Middle frontal gyrus (tissue), 1 donor: Measurements from ENCODE around the gene NDUFB2.
"Not testable (repeated sequence)": the region's sequence is repeated elsewhere in the genome, so short reads cannot be mapped to it uniquely, and the experiment has no call there.

Experiments
- DNase-seq: peaks from one replicate; pipeline ENCODE4 v3.0.0-alpha.2; 2015; ENCODE audit warnings: low spot score; ENCODE audit errors: extremely low spot score

The NDUFB2 gene

DNA sequence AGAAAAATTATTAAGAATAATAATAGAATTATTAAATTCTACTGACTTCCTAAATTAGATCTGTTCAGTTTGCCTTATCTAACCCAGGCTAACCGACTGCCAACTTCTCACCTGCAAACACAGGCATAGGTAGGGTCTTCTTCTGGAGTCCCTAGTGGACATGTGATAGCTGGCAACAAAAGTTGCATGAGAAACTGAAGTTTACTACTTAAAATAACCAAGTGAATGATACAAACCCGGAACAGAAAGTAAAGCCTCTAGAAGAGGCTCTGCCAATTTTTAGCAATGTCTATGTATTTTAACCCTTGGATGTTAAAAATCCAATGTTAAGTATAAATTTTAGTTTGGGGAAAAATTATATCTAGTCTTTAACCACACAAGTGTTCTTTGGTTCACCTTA, 37.6 kb downstream of the NDUFB2 start:
- DNase-seq = no peak

DNA sequence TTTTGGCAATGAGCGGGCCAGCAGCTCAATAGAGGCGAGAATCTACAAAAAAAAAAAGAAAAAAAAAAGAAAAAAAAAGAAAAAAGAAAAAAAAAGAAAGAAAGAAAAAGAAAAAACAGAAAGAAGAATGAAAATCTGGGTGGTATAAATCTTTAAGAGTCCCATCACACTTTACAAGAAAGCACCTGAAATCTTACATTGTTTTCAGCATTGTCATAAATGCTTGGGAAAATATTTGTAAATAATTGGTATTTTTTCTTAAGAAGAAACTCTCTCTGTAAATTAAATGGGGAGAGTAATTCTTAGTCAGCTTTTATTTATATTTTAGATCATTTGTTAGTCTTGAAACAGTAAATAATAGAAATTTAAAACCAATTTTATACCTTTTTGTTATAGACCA, 38.2 kb downstream of the NDUFB2 start:
- no peak for DNase-seq

DNA sequence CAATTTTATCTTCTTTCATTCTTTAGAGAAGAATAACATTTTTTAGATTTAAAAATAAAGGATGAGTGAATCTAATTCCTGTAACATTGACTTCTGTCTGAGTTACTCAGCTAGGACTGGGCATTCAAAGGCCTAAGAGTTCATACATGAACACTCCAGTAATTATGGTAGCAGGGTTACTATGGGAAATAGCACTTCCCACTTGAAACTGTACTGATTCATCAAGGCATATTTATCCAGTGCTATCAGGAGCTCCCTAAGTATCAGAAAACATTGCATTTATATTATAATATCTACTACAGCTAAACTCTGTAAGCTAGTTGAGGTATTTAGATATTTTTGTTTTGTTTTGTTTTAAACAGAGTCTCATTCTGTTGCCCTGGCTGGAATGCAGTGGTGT, 41.8 kb downstream of the NDUFB2 start:
- no peak for DNase-seq

DNA sequence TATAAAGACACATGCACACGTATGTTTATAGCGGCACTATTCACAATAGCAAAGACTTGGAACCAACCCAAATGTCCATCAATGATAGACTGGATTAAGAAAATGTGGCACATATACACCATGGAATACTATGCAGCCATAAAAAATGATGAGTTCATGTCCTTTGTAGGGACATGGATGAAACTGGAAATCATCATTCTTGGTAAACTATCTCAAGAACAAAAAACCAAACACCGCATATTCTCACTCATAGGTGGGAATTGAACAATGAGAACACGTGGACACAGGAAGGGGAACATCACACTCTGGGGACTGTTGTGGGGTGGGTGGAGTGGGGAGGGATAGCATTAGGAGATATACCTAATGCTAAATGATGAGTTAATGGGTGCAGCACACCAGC, 46.7 kb downstream of the NDUFB2 start:
- DNase-seq = not testable (repeated sequence)

DNA sequence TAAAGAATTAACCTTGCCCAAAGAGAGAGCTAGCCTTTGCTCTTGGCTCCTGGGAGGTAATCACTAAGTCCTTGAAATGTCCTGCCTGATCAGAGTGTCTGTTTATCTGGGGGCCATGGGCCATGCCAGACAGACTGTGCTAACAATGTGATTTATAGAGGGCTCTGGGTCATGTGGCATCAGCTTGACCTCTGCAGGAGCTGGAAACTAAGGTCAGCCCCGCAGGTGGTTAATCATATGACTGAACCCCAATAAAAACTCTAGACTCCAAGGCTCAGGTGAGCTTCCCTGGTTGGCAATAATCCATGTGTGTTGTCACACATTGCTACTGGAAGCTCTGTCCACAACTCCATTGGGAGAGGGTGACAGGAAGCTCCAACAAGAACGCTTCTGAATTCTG, 47.5 kb downstream of the NDUFB2 start:
- no peak for DNase-seq

DNA sequence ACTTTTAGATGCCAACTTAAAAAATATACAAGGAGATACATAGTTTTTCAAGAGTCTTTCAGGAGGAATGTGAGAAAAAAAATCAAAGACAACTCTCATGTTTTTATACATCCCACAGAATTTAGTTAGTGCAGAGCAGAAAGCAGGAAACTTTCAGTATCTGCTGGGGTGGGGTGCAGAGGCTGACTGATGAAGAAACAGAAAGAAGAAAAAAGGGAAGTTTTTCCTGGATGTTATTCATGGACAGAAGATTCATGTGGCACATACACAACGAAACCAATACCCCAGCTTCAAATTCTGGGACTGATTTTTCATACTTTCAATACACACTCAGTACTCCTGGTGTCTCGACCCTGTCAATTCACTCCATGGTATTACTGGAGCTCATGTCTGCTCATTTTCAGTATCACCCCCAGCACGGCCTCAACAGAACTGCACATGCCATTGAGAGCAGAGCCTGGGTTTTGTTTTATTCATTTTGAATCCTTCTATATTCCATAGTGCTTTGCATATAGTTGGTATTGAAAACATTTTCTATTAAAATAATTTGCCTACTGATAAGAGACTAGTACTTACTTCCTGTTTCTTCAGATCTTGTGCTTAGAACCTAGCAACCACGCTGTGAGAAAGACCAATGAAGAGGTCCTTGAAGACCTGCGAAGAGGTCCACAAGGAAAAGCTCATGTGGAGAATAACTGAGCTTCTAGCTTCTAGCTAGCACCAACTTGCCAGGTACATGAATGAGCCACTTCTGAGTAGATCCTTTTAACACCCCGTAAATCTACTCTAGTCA, 49.0 kb downstream of the NDUFB2 start:
- no peak for DNase-seq

DNA sequence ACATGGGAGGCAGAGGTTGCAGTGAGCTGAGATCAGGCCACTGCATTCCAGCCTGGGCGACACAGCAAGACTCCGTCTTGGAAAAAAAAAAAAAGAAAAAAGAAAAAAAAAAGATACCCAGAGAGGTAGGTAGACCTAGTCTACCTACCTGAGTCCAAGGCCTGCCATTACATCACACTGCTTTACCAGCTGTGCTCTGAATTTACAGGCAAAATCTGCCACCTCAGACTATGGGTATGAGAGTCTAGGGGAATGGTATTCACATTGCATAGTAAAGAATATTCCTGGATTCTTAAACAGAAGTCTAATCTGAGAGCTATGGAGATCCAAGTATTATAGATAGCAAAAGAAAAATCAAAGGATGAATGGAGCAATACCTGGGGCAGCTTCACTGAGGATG, 50.2 kb downstream of the NDUFB2 start:
- no peak for DNase-seq

DNA sequence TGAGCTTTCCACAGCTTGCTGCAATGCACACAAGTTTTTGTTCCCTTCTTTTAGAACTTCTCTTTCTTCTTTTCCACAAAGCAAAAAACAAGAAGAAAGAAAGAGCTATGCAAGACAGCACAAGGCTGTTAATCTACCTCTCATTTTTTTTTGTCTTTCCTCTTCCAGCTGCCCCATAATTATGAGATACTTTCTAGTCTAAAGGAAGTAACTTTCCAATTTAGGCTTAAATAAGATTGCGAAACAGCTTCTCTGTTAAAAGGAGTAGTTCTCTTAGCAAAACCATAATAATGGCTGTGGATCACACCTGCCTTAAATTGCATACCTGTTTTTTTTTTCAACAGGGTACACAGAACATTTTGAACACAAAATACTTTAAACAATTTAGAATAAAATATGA, 56.0 kb downstream of the NDUFB2 start:
- no peak for DNase-seq

DNA sequence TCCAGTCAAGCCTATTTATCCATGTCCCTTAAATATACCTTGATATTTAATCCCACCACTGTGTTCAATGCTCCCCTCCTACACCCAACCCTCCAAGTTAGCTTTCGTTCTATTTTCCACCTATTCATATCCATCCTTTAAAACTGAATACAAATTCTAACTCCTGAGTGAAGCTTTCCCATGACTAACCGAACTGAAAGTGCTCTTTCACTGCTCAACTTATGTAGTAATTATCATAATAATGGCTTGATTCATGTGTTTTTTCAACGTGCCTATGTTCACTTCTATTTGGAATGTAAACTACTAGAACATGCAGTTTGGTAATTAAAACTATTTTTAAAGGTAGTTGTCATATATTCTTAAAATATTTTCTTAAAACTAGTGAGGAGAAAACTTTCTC, 58.0 kb downstream of the NDUFB2 start:
- DNase-seq = no peak
